ENCODE results near the gene SMIM23.

The SMIM23 gene

DNA sequence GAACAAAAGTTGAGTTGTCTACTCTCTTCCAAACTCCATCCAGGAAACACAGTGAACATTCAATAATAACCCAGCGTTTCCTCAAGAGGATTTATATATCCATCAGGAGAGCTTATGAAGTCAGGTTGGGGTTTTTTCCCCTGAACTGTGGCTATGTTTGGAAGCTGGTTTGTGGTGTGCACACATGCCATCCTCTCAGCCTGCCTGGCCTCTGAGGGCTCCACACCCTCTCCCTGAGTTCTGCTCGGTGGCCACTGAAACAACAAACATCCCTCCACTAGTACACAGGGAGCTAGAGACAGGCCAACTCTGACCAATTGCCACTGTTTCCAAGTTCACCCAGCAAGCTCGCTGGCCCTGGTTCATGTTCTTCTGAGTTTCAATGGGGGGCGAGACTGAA, 35.7 kb downstream of the SMIM23 start:
- DNase-seq = no peak

DNA sequence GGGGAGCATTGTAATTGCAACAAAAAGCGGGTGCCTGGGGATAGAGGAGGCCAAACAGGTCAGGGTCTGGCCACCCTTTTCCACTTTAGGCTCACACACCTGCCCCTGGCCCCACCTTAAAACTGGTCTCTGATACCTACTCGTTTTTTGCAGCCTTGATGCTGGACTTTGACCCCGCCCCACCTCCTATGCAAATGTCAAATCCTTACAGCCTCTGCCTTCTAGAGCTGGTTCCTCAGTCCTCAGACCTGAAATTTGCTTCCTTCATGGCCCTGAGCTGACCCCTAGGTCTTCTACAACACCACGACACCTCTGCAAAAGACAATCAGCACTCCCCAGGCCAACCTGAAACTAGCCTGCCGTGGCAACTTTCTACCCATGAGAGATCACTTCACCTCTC, 37.7 kb downstream of the SMIM23 start:
- no peak for DNase-seq

DNA sequence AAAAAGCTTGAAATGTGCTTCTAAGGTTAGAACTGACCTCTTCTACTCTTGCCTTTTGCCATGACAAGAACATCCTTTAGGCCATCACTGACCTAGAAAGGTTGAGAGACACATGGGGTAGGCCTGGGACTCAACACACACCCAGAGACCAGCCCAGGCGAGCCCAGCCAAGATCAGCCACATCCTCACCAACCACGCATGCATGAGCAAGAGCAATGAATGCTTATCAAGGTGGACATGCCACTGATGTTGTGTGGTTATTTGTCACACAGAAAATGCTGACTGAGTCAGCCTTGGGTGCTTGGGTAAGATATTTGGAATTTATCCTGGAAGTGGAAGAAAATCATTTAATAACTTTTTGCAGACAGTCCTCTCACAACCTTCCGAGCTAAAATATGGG, 39.4 kb downstream of the SMIM23 start:
- no peak for DNase-seq

DNA sequence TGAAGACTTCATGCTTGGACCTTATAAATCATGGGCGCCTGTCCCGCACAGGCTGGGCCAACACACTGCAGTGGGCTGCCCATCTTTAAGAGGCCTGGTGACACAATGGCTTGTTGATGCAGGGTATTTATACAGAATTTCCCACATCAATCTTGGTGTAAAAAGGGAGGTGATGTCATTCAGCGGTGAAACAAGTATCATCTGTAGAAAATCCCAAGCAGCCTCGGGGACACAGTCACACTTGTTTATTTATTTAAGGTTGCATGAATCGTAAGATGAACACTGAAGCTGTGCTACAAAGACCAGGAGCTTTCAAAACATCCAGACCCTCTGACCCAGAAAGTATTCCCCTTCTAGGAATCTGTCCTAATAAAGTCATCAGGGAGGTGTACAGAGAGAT, 40.5 kb downstream of the SMIM23 start:
- DNase-seq = no peak

DNA sequence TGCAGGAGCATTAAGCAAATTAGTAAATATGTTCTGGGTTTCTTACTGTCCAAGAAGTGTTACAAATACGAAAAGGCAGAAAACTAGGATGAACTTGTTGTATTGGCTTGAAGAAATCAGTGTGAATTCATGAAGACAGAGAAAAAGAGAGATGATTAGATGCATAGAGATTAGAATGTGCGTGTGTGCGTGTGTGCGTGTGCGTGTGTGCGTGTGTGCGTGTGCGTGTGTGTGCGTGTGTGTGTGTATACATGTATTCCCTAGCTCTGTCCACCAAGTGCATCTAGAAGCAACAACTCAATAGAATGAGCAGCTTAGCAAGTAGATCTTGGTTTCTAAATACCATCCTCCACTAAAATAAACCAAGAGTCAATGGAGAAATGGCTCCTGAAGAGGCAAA, 41.5 kb downstream of the SMIM23 start:
- no peak for DNase-seq

DNA sequence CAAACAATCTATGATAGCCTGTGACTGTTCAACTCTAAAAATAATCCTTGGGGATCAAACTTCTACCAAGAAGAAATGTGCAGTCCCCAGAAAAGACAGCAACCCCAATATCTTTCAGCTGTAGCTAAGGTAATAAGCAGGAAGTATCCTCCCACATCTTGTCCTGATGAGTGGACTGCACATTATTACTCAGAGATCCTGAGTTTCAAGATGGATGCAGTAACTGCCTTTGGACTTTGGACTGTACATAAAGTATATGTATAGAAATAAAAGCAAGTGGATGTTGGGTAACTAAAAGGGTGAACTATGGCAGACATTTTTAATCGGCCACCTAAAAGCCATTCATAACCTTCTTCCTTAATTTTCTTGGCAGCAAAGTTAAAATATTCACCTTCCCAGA, 45.1 kb downstream of the SMIM23 start:
- no peak for DNase-seq

DNA sequence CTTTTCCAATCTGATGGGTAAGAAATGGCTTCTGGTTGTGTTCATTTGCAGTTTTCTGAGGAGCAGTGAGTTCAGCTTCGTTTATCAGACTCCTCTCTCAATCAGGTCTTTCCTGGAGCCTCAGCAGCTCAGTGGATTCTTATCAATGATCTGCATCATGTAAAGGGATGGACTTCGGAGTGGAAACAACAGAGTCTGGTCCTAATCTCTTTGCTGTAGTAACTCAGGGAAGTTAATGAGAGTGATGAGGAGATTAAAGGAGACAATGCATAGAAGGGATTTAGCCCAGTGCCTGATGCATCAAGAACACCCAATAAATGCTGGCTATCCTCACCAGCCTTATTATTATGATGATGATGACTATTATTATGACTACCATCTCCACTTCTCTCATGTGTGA, 47.2 kb downstream of the SMIM23 start:
- DNase-seq = no peak

DNA sequence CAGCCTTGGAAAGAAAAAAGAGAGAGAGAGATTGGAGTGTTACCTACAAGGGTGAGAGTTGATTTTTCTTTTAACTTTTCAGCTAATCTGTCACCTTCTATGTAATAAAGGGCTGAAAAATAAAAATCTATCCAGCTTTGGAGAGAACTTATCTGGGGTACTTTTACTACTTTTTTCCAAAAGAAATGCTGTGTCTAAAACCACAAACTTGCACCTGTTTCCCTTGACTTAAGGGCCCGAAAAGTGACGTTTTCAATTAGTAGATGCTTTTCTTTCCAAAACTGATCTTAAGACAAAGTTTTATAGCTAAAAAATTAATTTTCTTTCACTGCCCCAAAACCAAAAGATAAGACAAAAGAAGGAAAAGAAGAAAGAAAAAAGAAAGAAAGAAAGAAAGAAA, 48.8 kb downstream of the SMIM23 start:
- DNase-seq = no peak

DNA sequence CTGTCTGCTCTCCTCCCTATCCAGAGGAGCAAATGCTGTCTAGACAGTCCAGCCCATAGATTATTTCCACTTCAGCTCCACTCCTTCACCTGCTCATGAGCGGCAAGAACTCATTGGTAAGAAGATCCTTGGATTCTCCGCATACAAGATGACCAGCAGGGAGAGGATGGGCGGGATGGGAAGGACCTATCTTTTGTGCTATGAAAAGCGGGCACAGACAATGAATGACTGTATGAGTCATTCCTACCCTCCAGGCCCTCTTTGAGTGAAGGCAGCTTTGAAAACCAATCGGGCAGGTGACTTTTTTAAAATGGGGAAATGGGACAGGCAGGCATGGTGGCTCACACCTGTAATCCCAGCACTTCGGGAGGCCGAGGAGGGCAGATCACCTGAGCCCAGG, 49.4 kb downstream of the SMIM23 start:
- DNase-seq = no peak

DNA sequence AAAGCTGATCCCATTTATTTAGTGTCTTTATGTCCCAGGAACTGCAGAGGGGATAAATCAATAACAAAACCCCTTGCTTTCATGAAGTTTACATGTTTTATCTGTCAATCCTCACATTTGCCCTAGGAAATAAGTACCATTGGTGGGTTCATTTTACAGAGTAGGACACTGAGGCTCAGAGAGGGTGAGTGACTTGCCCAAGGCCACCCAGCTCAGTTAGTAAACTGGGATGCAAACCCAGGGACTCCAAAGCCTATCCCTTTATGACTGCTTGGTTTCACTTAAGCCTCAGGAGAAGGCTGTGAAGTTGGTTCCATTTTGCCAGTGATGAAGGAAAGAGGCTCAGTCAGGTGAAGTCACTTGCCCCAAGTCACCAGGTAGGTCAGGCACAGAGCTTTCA, 51.9 kb downstream of the SMIM23 start:
- no peak for DNase-seq

DNA sequence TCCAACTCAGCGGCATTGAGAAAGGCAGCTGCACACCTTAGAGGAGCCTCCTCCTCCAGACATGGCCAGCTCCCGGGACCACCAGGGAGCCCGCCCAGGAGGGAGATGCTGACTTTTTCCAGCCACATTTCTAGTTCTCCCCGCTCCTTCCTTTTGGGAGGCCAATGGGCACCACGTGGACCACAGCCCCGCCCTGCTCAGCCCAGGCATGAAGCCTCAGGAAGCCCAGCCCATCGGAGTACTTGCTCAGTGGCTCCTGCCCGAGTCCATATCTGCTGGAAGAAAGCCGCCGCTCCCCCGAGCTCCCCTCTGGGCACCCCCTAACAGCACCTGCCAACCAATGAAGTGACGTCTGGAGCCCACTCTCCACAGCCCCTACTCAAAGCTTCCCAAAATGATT, 52.4 kb downstream of the SMIM23 start:
- no peak for DNase-seq

DNA sequence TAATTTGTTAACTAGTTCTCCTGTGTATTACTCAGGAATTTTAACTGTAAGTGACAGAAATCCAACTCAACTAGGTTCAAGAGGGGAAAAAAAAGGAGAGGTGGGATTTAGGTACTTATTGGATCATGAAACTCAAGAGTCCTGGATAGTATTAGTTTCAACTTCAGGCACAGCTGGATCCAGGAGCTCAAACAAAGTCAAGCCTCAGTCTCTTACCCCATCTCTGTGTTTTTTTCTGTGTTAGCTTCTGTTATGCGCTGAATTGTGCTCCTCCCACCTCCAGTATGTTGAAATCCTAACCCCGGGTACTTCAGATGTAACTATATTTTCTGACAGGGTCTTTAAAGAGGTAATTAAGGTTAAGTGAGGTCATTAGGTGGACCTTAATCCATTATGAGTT, 53.5 kb downstream of the SMIM23 start:
- DNase-seq = no peak

DNA sequence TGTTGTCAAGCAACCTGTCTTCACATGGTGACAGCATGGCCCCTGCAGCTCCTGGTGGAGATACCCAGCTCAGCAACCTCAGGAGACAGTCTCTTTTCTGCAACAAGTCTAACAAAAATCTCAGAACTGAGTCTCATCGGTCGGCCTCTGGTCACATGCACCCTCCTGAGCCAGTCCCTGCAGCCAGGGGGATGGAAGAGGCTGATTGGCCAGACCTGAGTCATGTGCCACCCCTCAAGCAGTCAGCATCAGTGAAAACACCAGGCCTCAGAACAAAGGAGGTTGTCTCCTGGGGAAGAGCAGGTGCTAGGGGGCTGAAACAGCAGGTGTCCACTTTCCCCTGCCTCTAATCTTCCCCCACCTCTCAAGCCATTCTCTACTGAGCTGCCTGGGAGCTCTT, 54.4 kb downstream of the SMIM23 start:
- DNase-seq = no peak
